GM12878 (cell line): ENCODE data around the gene CFAP45. TPM values are rescaled to one million over a fixed set of nuclear protein-coding genes. Genes with fewer than 3 reads are reported as not detected.

Experiments
- ATAC-seq: fragments of 200-7000 bp; cut with Tn5 transposase; 3 replicates; pipeline ENCODE4 v1.9.1; 2020; ENCODE audit warnings: mild to moderate bottlenecking, moderate library complexity
- BruUV-seq: library from RNA; stranded (reverse); fragments of 400-500 nt; replicated peaks from 2 replicates; lab custom pipeline; 2021; lab: Mats Ljungman, UMichigan
- CTCF ChIA-PET: fragments of 300-600 bp; sonication (Branson Sonifier 250); formaldehyde crosslinking; extraction: SDS; loops from one replicate; lab custom pipeline; 2021; ENCODE audit warnings: inconsistent platforms; lab: Yijun Ruan, JAX
- POLR2A ChIA-PET: fragments of 350-600 bp; formaldehyde crosslinking; extraction: SDS; loops from one replicate; lab custom pipeline; 2021; ENCODE audit warnings: inconsistent platforms; lab: Charles Lee
- RAD21 ChIA-PET: fragments of 300-600 bp; sonication (Branson Sonifier 250); formaldehyde crosslinking; loops from one replicate; lab custom pipeline; 2023; ENCODE audit warnings: antibody characterized with exemption; ENCODE audit not compliant: unreplicated experiment; lab: Charles Lee
- SMC1A ChIA-PET: fragments of 300-600 bp; sonication (Branson Sonifier 250); formaldehyde crosslinking; loops from one replicate; lab custom pipeline; 2023; ENCODE audit not compliant: unreplicated experiment, uncharacterized antibody; lab: Charles Lee
- DNase-seq: peaks from one replicate; pipeline ENCODE4 v3.0.0-alpha.2; 2011; ENCODE audit warnings: low read depth, low spot score
- FAIRE-seq: peaks from 3 replicates; lab custom pipeline; 2011; peaks lifted over from hg19 to GRCh38; lab: Jason Lieb, UNC
- H2AFZ ChIP-seq: 2 replicates; pipeline ENCODE4 v1.6.0; 2011; ENCODE audit warnings: low read depth, low read length, control low read depth; ENCODE audit not compliant: control insufficient read depth
- H3K27ac ChIP-seq: 2 replicates; pipeline ENCODE4 v1.5.1; 2011; ENCODE audit warnings: control low read depth; ENCODE audit not compliant: control insufficient read depth, insufficient read depth
- H3K27me3 ChIP-seq, 2 experiments: replicated peaks in 1 of 2; 2 replicates each; pipeline versions ENCODE4 v1.6.0 to v1.6.1; 2011; ENCODE audit warnings: low read length in 1 of 2; ENCODE audit not compliant: control insufficient read depth in 2 of 2, insufficient read depth in 2 of 2
- H3K36me3 ChIP-seq, 2 experiments: 2 replicates each; pipeline ENCODE4 v1.5.1; 2011; ENCODE audit warnings: low read length in 1 of 2; ENCODE audit not compliant: control insufficient read depth in 2 of 2, insufficient read depth in 2 of 2
- H3K4me1 ChIP-seq: 2 replicates; pipeline ENCODE4 v1.6.1; 2011; ENCODE audit warnings: mild to moderate bottlenecking, low read length, moderate library complexity, mixed read lengths; ENCODE audit not compliant: control insufficient read depth, insufficient read depth
- H3K4me2 ChIP-seq: 2 replicates; pipeline ENCODE4 v1.6.0; 2011; ENCODE audit warnings: control low read depth; ENCODE audit not compliant: control insufficient read depth, insufficient read depth
- H3K4me3 ChIP-seq: fragments of 200-600 bp; sonication (generic); 2 replicates; pipeline ENCODE4 v1.5.1; 2016
- H3K79me2 ChIP-seq: 2 replicates; pipeline ENCODE4 v1.6.0; 2011; ENCODE audit warnings: low read length; ENCODE audit not compliant: control insufficient read depth, insufficient read depth
- H3K9ac ChIP-seq: 2 replicates; pipeline ENCODE4 v1.8.0; 2011; ENCODE audit warnings: low read length, control low read depth, mixed read lengths; ENCODE audit not compliant: control insufficient read depth, insufficient read depth
- H3K9me3 ChIP-seq: replicated peaks from 3 replicates; pipeline ENCODE4 v1.5.1; 2011; ENCODE audit warnings: mild to moderate bottlenecking, low read length; ENCODE audit not compliant: control insufficient read depth, insufficient read depth
- H4K20me1 ChIP-seq: 2 replicates; pipeline ENCODE4 v1.6.0; 2011; ENCODE audit not compliant: control insufficient read depth, insufficient read depth
- BMI1 ChIP-seq: fragments of 450-650 bp; IDR thresholded peaks from 2 replicates; pipeline ENCODE4 v1.6.1; 2016; ENCODE audit warnings: mild to moderate bottlenecking, moderate library complexity, borderline replicate concordance
- RELA ChIP-seq: fragments of 450-650 bp; IDR thresholded peaks from 2 replicates; pipeline ENCODE4 v1.8.0; 2014; ENCODE audit warnings: borderline replicate concordance; ENCODE audit not compliant: partially characterized antibody
- SMARCA5 ChIP-seq: fragments of 450-650 bp; IDR thresholded peaks from 2 replicates; pipeline ENCODE4 v1.6.1; 2017; ENCODE audit warnings: mild to moderate bottlenecking
- ZNF24 ChIP-seq: fragments of 450-650 bp; IDR thresholded peaks from 2 replicates; pipeline ENCODE4 v1.6.1; 2017; ENCODE audit warnings: antibody characterized with exemption, mild to moderate bottlenecking
- WGBS: methylation state at CpG from one replicate; pipeline ENCODE4 v1.1.6; 2016; ENCODE audit warnings: low lambda C conversion rate; ENCODE audit not compliant: insufficient replicate concordance, insufficient coverage; ENCODE audit errors: missing lambda C conversion rate; 5-methylcytosine and 5-hydroxymethylcytosine counted together
- in situ Hi-C: fragments of 300-500 bp; cut with MboI; formaldehyde crosslinking; loops from 9 replicates; pipeline ENCODE4 v1.14.3; 2018; ENCODE audit warnings: mixed read lengths
- intact Hi-C: fragments of 100-400 bp; cut with micrococcal nuclease; formaldehyde crosslinking; loops from one replicate; pipeline ENCODE4 v1.14.2; 2022; ENCODE audit not compliant: unreplicated experiment
- polyA plus RNA-seq, 11 experiments: library from polyadenylated mRNA; depleted of rRNA in 4 of 11; unstranded in 6 of 11; stranded (reverse) in 5 of 11; fragments of >200 nt; fragmentation: Nextera tagmentation in 4 of 11; fragmentation: Illumina TruSeq in 1 of 11; extraction: Ambion mirVana in 4 of 11; extraction: Trizol in 1 of 11; gene quantifications; 1 replicate in 1 of 11; 2 replicates in 10 of 11; pipeline versions ENCODE4 v1.2.1 to v1.2.3, GENCODE V29; 2011 to 2016; ENCODE audit warnings: inconsistent platforms in 2 of 11, missing spikeins in 2 of 11, low read depth in 1 of 11
- total RNA-seq, 4 experiments: library from RNA; depleted of rRNA in 3 of 4; stranded (reverse); fragments of >200 nt in 3 of 4; fragmentation: Illumina TruSeq in 1 of 4; extraction: Trizol in 1 of 4; gene quantifications; 2 replicates each; pipeline versions ENCODE4 v1.2.1 to v1.2.3, GENCODE V29; 2013 to 2021
- TF ChIP-seq, protein P1 (sequence below): fragments of 450-650 bp; IDR thresholded peaks from 2 replicates; pipeline ENCODE4 v1.6.1; 2017; ENCODE audit warnings: mild to moderate bottlenecking, moderate library complexity
- TF ChIP-seq, protein P2 (sequence below): IDR thresholded peaks from 2 replicates; pipeline ENCODE4 v1.6.1; 2011; ENCODE audit warnings: mild to moderate bottlenecking, low read depth, low read length, moderate library complexity; ENCODE audit not compliant: insufficient replicate concordance

CFAP45 gene
- total and polyA plus RNA-seq, 10 of the 15 experiments (the other 5 are each of a cell fraction or from before 2014, with no cell fraction given) = 0.43 to 0.91 (median 0.67) TPM

- CTCF ChIA-PET = interaction anchor here (1.0 to 5.0 kb wide), 6 partner anchors 9 to 128 kb away, joined by 3 to 23 read pairs (median 5); no protein-coding TSS in a partner anchor
- no TSS peak for BruUV-seq
- in situ Hi-C loops = no loop called here
Observed at GRCh38 chr1:159879977-159880376, 20.0 kb downstream of the CFAP45 start.

GRCh38 chr1:159879136-159879535, 20.8 kb downstream of the CFAP45 start:
- Histone ChIP-seq H3K27me3 (no peaks in the 10 kb centered on the region), H3K4me1 (no peaks in the 10 kb centered on the region), H3K4me3 (no peak overlapping the region), H4K20me1 (no peaks in the 10 kb centered on the region), H3K36me3 (no peaks in the 10 kb centered on the region), H3K4me2 (no peak overlapping the region), H3K79me2 (no peaks in the 10 kb centered on the region), H2AFZ (no peak overlapping the region), H3K27ac (no peak overlapping the region), H3K9ac (no peak overlapping the region), H3K9me3 (no peaks in the 10 kb centered on the region)
- ChIA-PET POLR2A (no interaction called here), SMC1A (interaction anchor here (1.2 to 2.7 kb wide), 5 partner anchors 11 to 498 kb away, joined by 3 to 15 read pairs (median 4); no protein-coding TSS in a partner anchor), RAD21 (no interaction called here), CTCF (interaction anchor here (1.5 to 5.0 kb wide), 4 partner anchors 12 to 128 kb away, joined by 4 to 23 read pairs (median 7); no protein-coding TSS in a partner anchor)
- intact Hi-C loops = no loop called here
- no TSS peak for BruUV-seq
- 49% methylated on average over 3 of the region's 3 CpGs for WGBS
- in situ Hi-C loops = no loop called here
- DNase-seq (no peak), FAIRE-seq (no peak), ATAC-seq (no peak)
- TF ChIP-seq ZNF24 = no peak
- TF ChIP-seq, protein P1, sequence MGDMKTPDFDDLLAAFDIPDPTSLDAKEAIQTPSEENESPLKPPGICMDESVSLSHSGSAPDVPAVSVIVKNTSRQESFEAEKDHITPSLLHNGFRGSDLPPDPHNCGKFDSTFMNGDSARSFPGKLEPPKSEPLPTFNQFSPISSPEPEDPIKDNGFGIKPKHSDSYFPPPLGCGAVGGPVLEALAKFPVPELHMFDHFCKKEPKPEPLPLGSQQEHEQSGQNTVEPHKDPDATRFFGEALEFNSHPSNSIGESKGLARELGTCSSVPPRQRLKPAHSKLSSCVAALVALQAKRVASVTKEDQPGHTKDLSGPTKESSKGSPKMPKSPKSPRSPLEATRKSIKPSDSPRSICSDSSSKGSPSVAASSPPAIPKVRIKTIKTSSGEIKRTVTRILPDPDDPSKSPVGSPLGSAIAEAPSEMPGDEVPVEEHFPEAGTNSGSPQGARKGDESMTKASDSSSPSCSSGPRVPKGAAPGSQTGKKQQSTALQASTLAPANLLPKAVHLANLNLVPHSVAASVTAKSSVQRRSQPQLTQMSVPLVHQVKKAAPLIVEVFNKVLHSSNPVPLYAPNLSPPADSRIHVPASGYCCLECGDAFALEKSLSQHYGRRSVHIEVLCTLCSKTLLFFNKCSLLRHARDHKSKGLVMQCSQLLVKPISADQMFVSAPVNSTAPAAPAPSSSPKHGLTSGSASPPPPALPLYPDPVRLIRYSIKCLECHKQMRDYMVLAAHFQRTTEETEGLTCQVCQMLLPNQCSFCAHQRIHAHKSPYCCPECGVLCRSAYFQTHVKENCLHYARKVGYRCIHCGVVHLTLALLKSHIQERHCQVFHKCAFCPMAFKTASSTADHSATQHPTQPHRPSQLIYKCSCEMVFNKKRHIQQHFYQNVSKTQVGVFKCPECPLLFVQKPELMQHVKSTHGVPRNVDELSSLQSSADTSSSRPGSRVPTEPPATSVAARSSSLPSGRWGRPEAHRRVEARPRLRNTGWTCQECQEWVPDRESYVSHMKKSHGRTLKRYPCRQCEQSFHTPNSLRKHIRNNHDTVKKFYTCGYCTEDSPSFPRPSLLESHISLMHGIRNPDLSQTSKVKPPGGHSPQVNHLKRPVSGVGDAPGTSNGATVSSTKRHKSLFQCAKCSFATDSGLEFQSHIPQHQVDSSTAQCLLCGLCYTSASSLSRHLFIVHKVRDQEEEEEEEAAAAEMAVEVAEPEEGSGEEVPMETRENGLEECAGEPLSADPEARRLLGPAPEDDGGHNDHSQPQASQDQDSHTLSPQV = no peak
- TF ChIP-seq SMARCA5 = no peak
- TF ChIP-seq, protein P2, sequence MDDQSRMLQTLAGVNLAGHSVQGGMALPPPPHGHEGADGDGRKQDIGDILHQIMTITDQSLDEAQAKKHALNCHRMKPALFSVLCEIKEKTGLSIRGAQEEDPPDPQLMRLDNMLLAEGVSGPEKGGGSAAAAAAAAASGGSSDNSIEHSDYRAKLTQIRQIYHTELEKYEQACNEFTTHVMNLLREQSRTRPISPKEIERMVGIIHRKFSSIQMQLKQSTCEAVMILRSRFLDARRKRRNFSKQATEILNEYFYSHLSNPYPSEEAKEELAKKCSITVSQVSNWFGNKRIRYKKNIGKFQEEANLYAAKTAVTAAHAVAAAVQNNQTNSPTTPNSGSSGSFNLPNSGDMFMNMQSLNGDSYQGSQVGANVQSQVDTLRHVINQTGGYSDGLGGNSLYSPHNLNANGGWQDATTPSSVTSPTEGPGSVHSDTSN = no peak

More at GRCh38 chr1:159879977-159880376, 20.0 kb downstream of the CFAP45 start:
- H3K9ac ChIP-seq = no peak overlapping the region
- no peaks in the 10 kb centered on the region for H3K36me3 ChIP-seq
- ChIA-PET POLR2A (no interaction called here), SMC1A (interaction anchor here (1.3 to 2.7 kb wide), 5 partner anchors 10 to 445 kb away, joined by 3 to 15 read pairs (median 5); no protein-coding TSS in a partner anchor), RAD21 (interaction anchor here (1.4 kb wide), 1 partner anchor 10 kb away, joined by 4 read pairs; no protein-coding TSS in a partner anchor)
- no peak for TF ChIP-seq BMI1
- no peak for TF ChIP-seq RELA
- 75% methylated on average over 4 of the region's 4 CpGs for WGBS
- no peaks in the 10 kb centered on the region for H3K79me2 ChIP-seq
- FAIRE-seq (no peak), ATAC-seq (no peak), DNase-seq (no peak)
- H4K20me1 ChIP-seq = no peaks in the 10 kb centered on the region
- H3K27ac ChIP-seq = no peak overlapping the region
- H3K4me3 ChIP-seq = no peak overlapping the region
- H3K4me1 ChIP-seq = no peaks in the 10 kb centered on the region
- H3K4me2 ChIP-seq = no peak overlapping the region
- H3K27me3 ChIP-seq = no peaks in the 10 kb centered on the region
- no peaks in the 10 kb centered on the region for H3K9me3 ChIP-seq
- H2AFZ ChIP-seq = no peak overlapping the region
- intact Hi-C loops = no loop called here
